A673 (cell line): ENCODE data around the gene ARHGAP44. TPM values are rescaled to one million over a fixed set of nuclear protein-coding genes. Genes with fewer than 3 reads are reported as not detected.

ENCODE experiments used
- BruUV-seq: library from RNA; stranded (reverse); fragments of 400-500 nt; replicated peaks from 2 replicates; lab custom pipeline; 2021; lab: Mats Ljungman, UMichigan
- CTCF ChIA-PET: fragments of 300-600 bp; sonication (Branson Sonifier 250); formaldehyde crosslinking; loops from one replicate; lab custom pipeline; 2022; ENCODE audit warnings: antibody characterized with exemption; lab: Charles Lee
- POLR2A ChIA-PET: fragments of 300-600 bp; sonication (Branson Sonifier 250); formaldehyde crosslinking; loops from one replicate; lab custom pipeline; 2022; ENCODE audit warnings: antibody characterized with exemption; ENCODE audit not compliant: low non-redundant PET; lab: Charles Lee
- DNase-seq: peaks from one replicate; pipeline ENCODE4 v3.0.0-alpha.2; 2015; ENCODE audit warnings: low spot score
- H3K27ac ChIP-seq: fragments of 200-600 bp; sonication (generic); 2 replicates; pipeline ENCODE4 v1.5.1; 2016; ENCODE audit warnings: mixed run types, low read depth, mild to moderate bottlenecking, mixed read lengths, antibody characterized with exemption, low read length; ENCODE audit not compliant: poor library complexity, severe bottlenecking
- H3K27me3 ChIP-seq: fragments of 200-600 bp; sonication (generic); replicated peaks from 2 replicates; pipeline ENCODE4 v1.6.1; 2017; ENCODE audit warnings: mixed run types, low read depth, mild to moderate bottlenecking, mixed read lengths, antibody characterized with exemption, low read length; ENCODE audit not compliant: insufficient read depth, poor library complexity
- H3K36me3 ChIP-seq: fragments of 200-600 bp; sonication (generic); 2 replicates; pipeline ENCODE4 v1.6.1; 2016; ENCODE audit warnings: mixed run types, mild to moderate bottlenecking, mixed read lengths, antibody characterized with exemption, low read length; ENCODE audit not compliant: insufficient read depth, poor library complexity, severe bottlenecking
- H3K4me1 ChIP-seq: fragments of 200-600 bp; sonication (generic); 2 replicates; pipeline ENCODE4 v1.6.1; 2017; ENCODE audit warnings: mixed run types, mild to moderate bottlenecking, mixed read lengths, antibody characterized with exemption, low read length; ENCODE audit not compliant: insufficient read depth, poor library complexity, severe bottlenecking
- H3K4me3 ChIP-seq: fragments of 200-600 bp; sonication (generic); 2 replicates; pipeline ENCODE4 v1.5.1; 2016; ENCODE audit warnings: low read depth, mixed run types, mild to moderate bottlenecking, mixed read lengths, low read length; ENCODE audit not compliant: poor library complexity, severe bottlenecking
- H3K9me3 ChIP-seq: fragments of 200-600 bp; sonication (generic); 2 replicates; pipeline ENCODE4 v1.6.1; 2016; ENCODE audit warnings: mixed run types, low read depth, mild to moderate bottlenecking, mixed read lengths, antibody characterized with exemption, low read length; ENCODE audit not compliant: poor library complexity, severe bottlenecking
- CTCF ChIP-seq: fragments of 300-800, 200-600 bp; sonication (generic); conservative IDR thresholded peaks from 2 replicates; pipeline ENCODE4 v1.5.1; 2017; ENCODE audit warnings: low read depth, mild to moderate bottlenecking, antibody characterized with exemption, low read length, moderate library complexity, mixed read lengths
- EZH2 ChIP-seq: fragments of 200-600 bp; sonication (generic); IDR thresholded peaks from 2 replicates; pipeline ENCODE4 v1.6.1; 2017; ENCODE audit warnings: borderline replicate concordance, low read depth, mild to moderate bottlenecking, mixed read lengths, antibody characterized with exemption, low read length; ENCODE audit not compliant: poor library complexity, severe bottlenecking
- intact Hi-C: fragments of 100-400 bp; cut with micrococcal nuclease; formaldehyde crosslinking; loops from one replicate; pipeline ENCODE4 v1.10.0; 2022; ENCODE audit not compliant: unreplicated experiment
- total RNA-seq: library from RNA; stranded (reverse); gene quantifications from 2 replicates; pipeline ENCODE4 v1.2.3, GENCODE V29; 2021

Gene ARHGAP44
- total RNA-seq, 1 experiment from 2014 or later = 0.49 TPM

- no peak for DNase-seq
- TF ChIP-seq EZH2 (no peak), CTCF (no peak)
- H3K27ac ChIP-seq = no peak overlapping the region
- no peaks in the 10 kb centered on the region for H3K9me3 ChIP-seq
- POLR2A ChIA-PET = no interaction called here
- H3K4me3 ChIP-seq = no peak overlapping the region
- no peaks in the 10 kb centered on the region for H3K4me1 ChIP-seq
- intact Hi-C loops = no loop called here
- H3K36me3 ChIP-seq = peaks cover 43% of the 10 kb centered on the region
- CTCF ChIA-PET = no interaction called here
- BruUV-seq = no TSS peak
- no peaks in the 10 kb centered on the region for H3K27me3 ChIP-seq
Observed at GRCh38 chr17:12992676-12993075, 203.4 kb downstream of the ARHGAP44 start.

GRCh38 chr17:12993631-12994030 lies 204.3 kb downstream of the ARHGAP44 start:
- Histone ChIP-seq H3K36me3 (peaks cover 51% of the 10 kb centered on the region), H3K4me1 (no peaks in the 10 kb centered on the region), H3K27me3 (no peaks in the 10 kb centered on the region), H3K27ac (no peak overlapping the region), H3K4me3 (no peak overlapping the region), H3K9me3 (no peaks in the 10 kb centered on the region)
- CTCF ChIA-PET = no interaction called here
- POLR2A ChIA-PET = no interaction called here
- DNase-seq = no peak
- intact Hi-C loops = no loop called here
- no TSS peak for BruUV-seq
- TF ChIP-seq CTCF (no peak), EZH2 (no peak)

GRCh38 chr17:12994341-12995074 lies 205.2 kb downstream of the ARHGAP44 start:
- peaks cover 56% of the 10 kb centered on the region for H3K36me3 ChIP-seq
- H3K9me3 ChIP-seq = no peaks in the 10 kb centered on the region
- DNase-seq = no peak
- TF ChIP-seq CTCF = no peak
- no peak for TF ChIP-seq EZH2
- H3K27ac ChIP-seq = no peak overlapping the region
- no peak overlapping the region for H3K4me3 ChIP-seq
- no peaks in the 10 kb centered on the region for H3K4me1 ChIP-seq
- POLR2A ChIA-PET = interaction anchor here (0.6 kb wide), 1 partner anchor 1532 kb away, joined by 4 read pairs; no protein-coding TSS in a partner anchor
- CTCF ChIA-PET = no interaction called here
- H3K27me3 ChIP-seq = no peaks in the 10 kb centered on the region
- intact Hi-C loops = no loop called here
- BruUV-seq = no TSS peak
